Stimulated activated CD8-positive, alpha-beta memory T cell treated with anti-CD3 and anti-CD28 coated beads, Interleukin-4, amount 100 ng/mL, for 48 hours (primary cell): ENCODE measurements around the gene MARK3.

ENCODE experiments used
- DNase-seq: peaks from one replicate; pipeline ENCODE4 v3.0.0-alpha.2; 2020

The MARK3 gene

DNA sequence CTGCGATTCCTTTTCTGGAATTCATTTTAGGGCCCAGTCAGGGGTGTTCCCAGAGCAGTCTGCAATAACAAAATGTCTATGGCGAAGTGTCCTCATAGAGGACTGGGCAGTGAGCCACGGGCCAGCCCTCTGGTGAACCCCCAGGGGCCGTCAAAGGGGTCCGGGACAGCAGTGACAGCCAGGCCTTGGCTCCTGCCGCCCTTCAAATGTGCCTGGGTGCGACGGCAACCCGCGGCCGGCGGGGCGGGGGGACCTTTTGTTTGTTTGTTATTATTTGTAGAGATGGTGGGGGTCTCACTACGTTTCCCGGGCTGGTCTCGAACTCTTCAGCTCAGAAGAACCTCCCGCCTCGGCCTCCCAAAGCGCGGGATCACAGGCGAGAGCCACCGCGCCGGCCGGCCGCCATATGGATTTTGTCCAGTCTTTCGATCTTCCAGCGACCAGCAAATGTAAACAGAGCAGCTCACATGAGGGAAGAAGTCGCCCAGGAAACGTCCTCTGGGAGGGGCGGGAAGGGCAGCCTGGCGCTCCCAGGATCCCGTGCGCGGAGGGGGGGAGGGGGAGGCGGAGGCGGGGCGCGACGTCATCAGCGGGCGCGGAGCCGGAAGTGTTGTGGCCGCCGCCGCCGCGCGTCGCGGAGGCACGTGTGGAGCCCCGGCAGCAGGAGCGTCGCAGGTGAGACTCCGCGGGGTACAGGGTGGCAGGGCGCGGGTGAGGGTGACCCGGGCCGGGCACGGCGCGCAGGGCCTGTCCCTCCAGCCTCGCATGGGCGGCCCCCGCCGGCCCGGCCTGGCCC lies 143.6 kb downstream of the MARK3 start, which contains the start of gene TRMT61A:
Gene TRMT61A (plus strand): TSS at position 610 of the 796 bp plus-strand sequence. CDS start 783 bp downstream, outside the sequence.
- peak; percentile 84 for DNase-seq

DNA sequence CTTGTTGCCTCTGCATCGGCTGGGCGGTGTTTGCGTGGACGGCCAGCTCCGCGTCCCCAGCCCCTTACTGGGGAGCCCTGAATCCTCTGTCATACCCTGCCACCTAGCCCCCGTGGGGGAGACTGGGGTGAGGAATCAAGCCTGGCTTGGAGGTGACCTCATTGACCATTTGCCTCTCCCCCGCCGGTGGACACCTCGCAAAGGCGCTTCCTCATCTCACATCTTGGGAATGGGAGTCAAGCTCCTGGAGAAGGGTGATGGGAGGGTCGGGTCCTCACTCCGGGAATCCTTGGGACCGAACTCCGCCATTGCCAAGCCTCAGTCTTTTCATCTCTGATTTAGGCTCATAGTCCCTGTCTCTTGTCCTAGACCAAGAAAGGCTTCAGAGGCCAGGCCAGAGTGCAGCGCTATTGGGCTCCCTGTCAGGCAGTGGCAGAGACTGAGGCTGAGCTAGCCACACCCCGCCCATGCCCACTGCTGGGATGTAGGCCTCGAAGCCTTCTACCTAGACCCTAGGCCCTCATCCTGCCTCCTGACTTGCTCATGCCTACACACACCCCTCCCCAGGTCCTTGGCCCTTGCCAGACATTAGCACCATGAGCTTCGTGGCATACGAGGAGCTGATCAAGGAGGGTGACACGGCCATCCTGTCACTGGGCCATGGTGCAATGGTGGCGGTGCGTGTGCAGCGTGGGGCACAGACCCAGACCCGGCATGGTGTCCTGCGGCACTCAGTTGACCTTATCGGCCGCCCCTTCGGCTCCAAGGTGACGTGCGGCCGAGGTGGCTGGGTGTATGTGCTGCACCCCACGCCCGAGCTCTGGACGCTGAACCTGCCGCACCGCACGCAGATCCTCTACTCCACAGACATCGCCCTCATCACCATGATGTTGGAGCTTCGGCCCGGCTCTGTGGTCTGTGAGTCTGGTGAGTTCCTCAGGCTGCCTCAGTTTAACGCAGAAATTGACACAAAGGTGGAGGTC lies 144.5 kb downstream of the MARK3 start:
- no peak for DNase-seq

DNA sequence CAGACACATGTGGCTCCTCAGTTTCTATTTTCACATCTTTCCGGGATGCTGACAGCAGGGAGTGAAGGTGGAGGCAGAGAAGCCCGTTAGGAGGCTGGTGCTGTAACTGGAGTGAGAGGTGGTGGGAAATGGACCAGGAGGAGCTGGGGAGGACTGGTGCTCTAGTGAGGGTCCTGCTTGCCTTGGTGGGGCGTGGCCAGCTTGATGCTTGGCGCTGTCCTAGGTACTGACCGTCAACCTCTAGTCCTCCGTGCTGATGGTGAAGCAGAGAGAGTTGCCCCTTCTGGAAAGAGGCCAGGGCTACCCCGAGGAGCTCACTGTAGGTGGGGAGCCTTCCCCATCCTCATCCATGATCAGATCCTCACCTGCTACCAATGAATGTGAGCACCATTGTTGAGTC lies 145.2 kb downstream of the MARK3 start:
- DNase-seq: peak; percentile 58

DNA sequence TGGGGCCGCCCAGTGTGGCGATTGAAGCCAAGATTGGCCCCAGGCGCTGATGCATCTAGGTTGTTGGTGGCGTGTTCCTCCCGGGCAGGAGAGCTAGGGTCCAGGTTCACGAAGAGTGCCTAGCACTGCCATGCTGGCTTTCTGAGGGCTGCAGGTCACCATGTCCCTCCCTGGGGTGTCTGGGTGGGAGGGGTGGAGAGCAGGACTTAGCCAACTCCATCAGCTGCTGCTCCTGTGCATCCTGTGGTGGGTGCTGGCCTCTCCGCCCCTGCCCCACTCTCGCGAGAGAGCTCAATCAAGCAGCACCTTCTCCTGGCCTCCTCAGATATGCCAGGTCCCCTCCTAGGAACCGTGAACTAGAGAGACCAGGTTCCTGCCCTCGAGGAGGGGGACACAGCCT lies 145.6 kb downstream of the MARK3 start:
- no peak for DNase-seq

DNA sequence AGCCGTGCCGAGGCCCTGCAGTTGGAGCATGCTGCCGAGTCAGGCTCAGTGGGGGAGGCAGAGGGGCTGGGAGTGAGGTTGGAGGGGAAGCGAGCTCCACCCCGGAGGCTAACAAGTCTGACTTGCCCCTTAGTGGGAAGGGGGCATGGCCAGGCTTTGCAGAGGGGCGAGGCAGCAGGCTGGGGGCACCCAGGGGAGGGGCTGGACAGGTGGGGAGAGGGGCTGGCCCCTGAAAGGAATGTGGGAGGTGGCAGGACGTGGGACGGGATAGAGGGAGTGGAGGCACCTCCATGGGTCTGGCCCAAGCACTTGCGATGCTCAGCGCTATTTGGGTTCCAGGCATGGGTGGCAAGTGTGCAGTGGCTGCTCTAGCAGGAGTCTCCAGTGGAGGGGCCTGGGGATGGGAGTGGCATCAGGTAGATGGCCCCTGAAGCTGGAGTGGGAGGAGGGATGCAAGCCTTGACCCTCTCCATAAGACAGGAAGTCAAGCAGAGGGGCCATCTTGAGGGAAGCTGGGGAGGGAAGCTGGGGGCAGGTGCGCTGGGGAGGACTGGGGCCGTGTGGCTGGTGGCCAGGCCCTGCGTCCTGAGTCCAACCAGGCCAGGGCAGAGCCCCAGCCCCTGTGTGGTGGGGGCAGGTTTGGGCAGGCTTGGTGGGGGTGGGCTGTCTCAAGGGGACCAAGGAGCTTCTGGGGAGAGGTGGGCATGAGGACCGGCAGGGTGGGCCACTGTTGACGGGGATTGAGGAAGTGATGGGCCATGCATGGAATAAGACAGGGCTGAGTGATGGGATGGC lies 146.4 kb downstream of the MARK3 start:
- no peak for DNase-seq

DNA sequence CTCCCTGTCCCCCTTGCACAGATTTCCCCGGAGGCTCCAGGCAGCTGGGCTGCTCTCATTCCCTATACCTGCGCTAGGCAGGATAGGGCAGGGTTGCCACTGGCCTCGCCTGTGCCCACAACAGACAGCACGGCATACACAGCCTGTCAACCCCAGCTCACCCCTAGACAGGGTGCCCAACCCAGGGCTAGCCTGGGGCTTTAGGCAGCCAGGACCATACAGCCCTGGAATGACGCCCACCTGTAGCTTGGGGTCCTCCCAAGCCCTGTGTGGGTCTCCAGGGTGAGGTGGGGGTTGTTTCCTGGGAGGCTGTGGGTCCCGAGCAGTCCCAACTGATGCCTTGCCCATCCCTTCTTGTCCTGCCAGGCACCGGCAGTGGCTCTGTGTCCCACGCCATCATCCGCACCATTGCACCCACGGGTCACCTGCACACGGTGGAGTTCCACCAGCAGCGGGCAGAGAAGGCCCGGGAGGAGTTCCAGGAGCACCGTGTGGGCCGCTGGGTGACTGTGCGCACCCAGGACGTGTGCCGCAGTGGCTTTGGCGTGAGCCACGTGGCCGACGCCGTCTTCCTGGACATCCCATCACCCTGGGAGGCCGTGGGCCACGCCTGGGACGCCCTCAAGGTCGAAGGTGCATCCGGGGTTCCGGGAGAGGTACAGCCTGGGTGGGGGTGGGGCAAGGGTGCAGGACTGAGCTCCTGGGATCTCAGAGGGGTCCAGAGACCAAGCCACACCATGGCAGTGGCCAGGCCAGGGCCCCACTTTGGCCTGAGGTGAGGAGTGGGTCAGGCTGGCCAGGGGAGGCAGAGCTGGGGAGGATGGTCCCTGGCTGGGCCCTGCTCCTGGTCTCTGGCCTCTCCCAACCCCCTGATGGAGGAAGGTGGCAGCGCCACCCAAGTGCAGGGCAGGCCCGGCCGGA lies 147.3 kb downstream of the MARK3 start:
- no peak for DNase-seq

DNA sequence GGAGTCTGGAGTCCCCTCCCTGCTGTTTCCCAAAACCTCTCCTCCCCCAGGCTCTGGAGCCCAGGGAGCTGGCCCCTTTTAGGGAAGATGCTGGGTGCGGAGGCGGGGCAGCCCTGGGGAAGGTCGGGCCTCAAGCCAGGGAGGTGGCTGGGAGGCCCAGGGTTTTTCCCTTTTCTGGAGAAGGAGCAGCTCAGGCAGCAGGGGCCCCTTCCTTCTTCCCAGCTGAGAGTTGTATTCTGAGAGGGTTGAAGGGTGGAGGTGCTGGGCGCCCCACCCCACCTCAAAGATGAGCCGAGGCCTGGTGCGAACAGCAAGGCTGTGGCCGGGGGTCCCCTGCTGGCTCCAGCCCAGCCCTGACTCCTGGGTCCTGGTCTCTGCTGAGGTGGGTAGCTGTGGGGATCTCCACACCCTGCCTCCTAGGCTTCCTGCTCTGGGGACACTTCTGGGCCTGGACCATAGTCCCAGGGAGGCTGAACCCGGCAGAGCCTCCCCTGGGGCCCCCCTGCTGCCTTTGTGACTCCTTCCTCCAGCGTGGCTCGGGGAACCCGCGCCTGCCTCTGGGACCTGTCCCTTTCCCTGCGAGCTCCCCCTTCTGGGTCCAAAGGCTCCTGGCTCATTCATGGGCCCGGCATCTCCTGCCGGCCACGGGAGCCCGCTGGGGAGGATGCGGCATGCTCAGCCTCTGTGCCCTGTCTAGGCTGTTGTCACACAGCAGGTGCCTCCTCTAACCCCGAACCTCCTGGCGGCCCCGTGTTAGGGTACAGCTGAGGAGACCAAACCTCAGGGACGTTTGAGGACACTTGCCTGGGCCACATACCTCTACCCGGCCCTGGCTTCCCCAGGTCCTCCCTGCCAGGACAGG lies 148.2 kb downstream of the MARK3 start:
- no peak for DNase-seq

DNA sequence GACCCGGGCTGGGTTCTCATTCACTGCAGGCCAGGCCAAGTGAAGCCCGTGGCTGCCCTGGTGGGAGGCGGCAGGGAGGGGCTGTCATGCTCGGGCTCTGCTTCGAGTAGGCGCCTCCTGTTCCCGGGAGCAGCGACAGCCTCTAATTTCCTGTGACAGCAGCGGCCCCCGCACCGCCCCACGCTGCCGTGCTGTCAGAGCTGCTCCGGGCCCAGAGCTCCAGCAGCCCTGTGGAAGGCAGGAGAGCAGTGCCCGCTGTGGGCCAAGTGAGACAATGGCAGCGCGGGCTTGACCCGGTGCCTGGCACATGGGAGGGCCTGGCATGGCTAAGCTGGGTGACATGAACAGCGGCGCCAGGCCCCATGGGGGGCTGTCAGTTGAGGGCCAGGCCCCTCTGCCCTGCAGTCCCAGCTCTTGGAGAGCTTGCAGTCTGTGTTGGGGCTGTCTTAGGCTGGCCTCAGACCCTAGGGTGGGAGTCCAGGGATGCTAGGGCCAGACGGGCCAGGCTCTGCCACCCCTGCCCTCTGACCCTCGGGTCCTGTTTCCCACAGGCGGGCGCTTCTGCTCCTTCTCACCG lies 148.9 kb downstream of the MARK3 start:
- no peak for DNase-seq

DNA sequence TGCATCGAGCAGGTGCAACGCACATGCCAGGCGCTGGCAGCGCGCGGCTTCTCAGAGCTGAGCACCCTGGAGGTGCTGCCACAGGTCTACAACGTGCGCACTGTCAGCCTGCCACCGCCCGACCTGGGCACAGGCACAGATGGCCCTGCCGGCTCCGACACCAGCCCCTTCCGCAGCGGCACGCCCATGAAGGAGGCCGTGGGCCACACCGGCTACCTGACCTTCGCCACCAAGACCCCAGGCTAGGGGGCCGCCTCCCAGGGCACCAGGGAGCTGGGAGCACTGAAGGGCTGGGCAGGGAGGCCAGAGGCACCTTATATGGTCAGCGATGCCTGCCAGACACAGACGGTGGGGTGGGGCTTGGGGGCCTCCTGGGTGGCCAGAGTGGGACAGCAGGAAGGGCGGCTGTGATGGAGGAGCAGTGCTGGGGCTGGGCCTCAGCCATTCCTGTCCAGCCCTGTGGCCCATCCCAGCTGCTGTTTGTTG lies 149.4 kb downstream of the MARK3 start:
- DNase-seq: no peak

DNA sequence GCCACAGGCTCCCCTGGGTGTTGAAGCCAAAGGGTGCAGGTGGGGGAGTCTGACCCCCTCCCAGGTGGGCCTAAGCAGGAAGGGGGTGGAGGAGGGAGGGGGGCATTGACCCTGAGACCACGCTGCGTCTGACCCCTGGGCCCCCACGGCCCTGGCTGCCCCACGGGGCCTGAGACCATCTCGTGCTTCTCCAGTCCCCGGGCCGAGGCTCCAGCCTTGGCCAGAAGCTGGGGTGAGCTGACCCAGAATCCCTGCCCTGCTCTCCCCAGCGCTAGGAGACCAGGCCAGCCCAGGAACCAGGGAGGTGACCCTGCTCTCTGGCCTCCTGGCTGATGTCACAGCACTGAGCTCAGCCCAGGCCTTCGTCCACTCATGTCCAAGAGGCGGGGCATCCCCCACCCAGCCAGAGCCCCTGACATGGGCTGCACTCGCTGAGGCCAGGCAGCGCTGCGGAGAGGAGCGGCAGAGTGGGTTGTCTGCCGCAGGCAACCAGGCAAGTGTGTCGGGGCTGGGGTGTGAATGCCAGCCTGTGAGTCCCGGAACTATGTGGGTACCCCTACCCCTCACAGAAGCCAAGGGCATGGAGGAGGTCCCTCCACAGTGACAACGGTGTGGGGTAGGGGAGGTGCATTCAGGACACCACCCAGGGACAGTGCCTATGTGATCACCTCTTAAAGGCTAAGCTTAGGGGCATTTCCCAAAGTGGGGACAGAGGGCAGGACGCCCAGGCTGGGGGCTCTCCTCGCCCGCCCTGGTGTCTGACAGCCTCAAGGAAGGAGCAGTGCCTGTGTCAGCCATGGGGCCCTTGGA lies 150.1 kb downstream of the MARK3 start:
- DNase-seq: no peak

DNA sequence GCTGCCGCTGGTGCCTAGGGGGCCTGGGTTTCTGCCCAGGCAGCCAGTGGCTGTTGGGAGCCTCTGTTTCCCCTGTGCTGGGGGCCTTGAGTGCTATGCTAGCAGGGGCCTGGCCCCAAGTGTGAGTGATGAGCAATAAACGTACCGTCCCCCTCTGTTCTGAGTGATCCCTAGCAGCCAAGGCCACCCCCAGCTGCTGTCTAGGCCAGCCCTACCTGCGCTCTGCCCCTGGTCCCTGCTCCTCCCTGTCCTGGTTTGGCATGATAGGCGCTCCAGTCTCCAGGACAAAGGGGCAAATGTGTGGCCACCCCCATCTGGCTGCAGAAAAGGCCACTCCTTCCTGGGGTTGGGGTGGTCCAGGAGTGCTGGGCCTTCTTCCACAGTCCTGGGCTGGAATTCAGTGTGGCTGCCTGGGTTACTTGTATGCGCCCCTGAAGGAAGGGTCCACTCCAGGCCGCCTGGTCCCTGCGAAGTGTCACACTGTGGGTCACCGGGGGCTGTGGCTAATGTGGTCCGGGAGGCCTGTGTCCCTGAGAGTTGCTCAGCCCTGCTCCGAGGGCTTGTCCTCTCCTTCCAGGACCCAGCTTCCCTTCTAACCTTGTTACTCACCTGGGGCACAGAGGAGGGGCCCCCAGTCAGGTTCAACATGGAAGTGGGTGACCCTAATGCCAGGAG lies 150.8 kb downstream of the MARK3 start:
- no peak for DNase-seq

DNA sequence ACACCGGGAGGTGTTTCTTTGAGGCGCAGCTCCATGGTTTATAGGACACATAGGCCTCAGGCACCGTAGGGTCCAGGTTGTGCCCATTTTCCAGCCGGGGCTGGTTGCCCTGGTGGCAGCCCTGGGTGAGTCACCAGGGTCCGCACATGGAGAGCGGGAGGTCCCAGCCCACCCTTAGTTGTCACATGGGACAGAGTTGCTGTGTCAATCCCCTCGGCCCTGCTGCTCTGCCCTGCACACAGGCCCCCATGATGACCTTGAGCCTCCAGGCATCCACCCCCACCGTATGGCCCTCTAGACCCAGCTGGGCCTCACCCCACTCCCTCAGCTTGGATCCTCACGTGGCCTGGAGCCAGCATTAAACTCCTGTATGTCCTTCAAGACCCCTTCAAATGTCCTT lies 151.5 kb downstream of the MARK3 start:
- no peak for DNase-seq

DNA sequence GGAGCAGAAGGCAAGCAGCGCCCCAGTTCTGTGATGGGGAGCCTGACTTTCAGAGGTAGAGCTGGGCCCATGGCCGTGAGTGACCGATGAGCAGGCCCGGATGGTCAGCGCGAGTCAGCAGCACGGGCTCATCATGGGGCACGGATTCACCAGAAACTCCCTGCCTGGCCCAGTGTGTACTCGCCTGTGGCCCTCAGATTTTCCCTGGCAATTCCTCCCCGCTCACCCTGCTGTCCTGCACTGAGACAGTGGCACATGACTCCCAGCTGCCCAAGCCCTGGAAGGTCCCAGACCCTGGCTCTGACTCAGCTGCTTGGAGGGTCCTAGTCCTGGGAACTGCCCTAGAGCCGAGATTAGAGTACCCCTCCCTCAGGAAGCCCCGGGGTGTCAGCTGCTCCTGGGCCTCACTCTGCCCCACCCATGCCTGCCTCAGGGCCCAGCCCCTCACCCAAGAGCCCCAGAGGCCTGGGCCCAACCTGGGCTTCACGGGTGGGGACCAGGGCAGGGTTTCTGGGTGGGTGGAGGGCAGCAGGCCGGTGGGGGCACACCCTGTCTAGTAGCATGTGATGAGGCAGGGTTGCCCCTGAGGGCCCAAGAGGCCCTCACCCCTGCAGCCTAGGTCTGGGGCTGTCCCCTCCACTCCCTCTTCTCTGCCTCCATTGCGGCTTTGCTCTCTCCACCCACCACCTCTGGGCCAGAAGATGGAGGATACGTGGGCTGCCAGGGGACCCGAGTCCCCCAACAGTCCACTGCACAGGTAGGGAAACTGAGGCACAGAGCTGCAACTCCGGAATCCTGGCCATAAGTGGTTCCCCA lies 152.2 kb downstream of the MARK3 start:
- DNase-seq: no peak

DNA sequence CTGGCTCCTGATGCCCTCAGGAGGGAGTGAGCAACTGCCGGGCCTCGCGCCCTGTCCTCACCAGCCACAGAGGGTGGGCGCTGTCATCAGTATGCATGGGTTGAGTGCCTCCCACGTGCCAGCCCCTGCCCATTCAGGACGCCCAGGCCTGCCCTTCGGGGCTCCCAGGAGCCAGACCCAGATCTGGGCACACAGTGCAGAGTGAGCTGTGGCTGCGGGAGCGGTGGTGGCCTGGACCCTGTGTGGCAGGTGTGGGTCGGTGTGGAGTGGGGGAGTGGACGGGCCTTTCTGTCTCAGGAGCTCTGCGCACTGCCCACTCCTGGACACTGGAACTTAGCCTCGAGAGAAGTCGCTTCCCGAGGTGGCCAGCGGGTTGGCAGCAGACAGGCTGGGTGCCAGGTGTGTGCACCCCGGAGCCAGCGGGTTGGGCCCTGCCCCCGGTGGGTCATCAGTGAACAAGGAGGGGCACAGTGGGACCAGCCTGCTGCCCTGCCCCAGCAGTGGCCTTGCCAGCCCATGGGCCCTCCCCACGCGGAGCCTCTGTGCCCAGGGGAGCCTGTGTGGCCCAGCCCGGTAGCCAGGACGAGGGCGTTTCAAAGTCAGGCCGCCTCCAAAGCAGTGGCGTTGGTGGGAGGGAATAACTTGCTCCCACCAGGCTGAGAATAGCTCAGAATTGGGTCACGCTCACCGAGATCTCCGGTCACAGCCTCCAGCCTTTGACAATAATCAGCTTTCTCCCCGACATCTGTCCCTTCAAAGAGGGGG lies 153.3 kb downstream of the MARK3 start:
- DNase-seq: no peak

DNA sequence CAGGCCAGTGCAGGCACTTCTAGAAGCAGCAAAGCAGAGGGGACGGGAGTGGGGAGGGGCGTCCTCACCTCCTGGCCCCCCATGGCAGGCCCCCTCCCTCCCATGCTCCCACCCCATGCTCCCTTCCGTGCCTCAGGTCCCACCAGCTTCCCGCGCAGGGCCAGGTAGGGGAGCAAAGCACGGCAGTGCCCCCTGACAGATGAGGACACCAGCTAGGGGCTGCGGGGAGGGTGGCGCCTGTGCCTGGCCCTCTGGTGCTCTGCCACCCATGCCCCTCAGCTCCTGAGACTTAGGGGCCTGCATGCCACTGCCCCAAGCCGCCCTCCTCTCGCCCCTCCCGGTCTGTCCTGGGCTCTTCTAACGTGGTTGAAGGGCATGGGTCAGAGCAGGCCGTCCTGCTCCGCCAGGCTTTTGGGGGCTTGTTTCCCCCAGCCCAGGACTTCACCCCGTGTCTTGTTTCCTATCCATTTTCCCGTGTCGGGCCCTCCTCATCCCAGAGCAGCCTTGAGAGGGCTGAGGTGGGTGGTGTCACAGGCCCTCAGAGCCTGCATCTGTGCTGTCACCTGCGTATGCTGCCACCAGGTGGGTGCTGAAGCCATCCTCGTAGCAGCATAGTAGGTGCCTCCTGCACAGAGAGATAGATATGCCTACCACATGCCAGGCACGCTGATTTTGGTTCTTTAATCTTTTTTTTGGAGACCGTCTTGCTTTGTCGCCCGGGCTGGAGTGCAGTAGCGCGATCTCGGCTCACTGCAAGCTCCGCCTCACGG lies 154.0 kb downstream of the MARK3 start:
- no peak for DNase-seq
